Astrocyte of the hippocampus (primary cell): ENCODE measurements around the gene NHEJ1.

ENCODE experiments used
- DNase-seq: peaks from one replicate; pipeline ENCODE4 v3.0.0; 2011; ENCODE audit warnings: low read depth, low spot score

Gene NHEJ1

DNA sequence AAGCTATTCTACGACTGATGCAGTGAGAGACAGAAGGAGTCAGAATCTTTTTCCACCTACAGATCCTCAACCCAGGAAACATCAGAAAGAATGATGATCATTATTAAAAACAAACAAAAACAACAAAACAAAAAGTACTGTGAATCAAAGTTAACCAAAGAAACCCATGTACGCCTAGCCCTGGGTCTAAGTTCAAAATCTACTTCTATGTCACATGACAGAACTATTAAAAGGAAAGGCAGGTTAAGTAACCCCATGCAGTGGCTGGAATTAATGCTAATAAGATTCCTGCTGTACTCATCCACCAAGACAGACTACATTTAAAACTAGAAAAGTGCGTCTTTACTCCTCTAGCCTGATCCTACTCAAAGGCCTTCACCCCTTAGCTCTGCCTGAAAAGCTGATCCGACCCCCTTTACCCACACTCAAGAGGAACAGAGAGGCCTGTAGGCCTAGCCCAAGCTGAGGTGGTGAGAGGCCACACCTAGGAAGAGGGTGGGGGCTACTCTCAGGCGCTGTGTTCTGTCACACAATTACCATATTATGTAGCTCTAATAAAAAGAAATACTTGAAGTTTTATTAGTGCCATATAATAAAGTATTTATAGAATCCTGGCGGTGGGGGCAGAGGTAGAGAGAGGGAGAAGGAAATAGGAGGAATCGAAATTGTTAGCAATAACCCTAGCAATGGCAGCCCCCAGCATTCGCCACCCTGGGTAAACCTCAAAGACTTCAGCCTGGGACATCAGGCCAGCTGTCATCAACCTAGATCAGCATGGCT, 37.1 kb downstream of the NHEJ1 start:
- no peak for DNase-seq

DNA sequence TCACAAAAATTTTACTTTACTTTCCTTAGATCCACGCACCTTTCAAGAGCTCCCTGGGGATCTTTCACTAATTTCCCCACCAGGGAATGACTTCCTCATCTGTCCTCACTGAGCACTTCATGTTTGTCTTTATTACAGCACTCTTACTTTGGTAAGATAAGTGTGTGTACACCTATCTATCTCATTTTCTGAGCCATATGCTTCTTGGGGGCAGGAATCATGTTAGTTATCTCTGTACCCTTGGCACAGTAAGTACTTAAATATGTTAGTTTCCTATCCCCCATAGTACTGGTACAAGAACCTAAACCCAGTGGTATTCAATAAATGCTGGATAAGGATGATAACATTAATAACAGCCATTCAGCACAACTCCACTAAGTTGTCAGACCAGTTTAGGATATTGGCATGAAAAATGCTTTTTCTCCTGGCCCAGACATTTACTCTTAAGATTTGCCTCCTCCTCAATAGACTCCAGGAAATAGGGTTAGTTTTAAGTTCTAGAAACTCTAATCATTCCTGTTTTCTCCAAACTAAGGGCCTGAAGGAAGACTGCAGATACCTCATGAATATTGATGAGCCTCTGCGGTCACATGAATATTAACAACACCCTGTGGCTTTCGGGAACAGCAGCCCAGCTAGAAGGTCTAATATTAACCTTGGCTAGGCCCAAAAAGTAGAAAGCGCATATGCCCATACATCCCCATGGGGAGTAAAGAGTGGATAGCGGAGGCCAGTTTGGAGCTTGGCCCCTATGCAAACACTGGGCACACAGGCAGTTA, 38.2 kb downstream of the NHEJ1 start:
- DNase-seq = peak; percentile 82

DNA sequence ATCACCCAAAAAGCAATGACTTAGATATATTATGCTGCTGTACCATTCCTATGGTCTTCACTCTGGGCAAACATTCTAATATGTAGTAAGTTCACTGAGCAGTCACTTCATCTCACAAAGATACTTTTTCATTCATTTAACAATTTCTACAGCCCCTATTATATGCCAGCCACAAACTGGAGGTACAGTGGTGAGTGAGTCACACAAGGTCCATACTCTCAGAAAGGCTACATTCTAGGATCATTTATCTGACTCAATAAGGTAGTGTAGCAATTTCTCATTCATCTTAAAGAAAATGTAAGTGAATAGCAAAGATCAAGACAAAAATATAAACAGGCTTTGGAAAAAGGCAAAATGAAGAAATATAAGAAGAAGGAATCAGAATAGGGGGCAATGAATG, 40.5 kb downstream of the NHEJ1 start:
- no peak for DNase-seq

DNA sequence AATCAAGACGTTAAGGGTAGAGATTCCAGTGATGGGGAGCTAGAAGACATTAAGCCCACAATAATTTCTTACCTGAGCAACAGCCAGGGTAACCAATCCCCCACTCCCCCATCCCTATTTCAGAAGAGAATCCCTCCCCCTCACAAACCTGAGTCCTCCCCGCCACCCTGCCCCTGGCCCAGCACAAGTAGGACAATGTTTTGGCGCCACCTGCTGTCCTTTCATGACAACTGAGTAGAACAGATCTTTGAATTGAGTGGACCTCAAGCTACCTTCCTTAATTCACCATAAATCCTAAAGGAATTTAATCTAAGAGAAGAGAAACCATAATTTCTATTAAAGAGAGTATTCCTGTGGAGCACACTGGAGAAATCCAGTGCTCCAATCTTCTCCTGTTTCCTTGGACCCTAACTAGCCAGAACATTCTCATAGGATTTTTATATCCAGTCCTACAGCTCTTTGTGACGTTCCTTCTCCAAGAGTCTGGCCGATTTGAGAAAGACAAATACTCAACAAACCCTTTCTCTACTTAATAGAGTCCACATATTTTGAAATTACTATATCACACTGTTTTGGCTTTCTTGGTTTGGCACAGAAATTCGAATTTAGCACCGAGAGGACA, 41.1 kb downstream of the NHEJ1 start:
- DNase-seq = peak; percentile 83

DNA sequence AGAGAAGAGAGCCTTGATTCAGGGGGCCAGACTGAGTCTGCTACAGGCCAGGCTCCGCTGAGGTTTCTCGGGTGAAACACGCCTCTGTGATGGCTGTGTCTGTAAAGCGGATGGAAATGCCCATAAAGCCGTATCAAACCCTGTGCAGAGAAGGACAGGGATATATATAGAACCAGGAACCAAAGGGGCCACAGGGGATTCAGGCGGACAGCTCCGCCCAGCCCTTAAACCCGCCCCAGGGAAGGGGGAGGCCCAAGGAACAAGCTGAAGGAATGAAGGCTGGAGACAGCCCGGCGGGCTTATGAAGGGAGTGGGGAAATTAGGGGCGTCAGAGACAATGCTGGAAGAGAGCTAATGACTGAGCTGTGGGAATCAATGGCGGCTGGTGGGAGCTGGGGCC, 42.1 kb downstream of the NHEJ1 start:
- no peak for DNase-seq

DNA sequence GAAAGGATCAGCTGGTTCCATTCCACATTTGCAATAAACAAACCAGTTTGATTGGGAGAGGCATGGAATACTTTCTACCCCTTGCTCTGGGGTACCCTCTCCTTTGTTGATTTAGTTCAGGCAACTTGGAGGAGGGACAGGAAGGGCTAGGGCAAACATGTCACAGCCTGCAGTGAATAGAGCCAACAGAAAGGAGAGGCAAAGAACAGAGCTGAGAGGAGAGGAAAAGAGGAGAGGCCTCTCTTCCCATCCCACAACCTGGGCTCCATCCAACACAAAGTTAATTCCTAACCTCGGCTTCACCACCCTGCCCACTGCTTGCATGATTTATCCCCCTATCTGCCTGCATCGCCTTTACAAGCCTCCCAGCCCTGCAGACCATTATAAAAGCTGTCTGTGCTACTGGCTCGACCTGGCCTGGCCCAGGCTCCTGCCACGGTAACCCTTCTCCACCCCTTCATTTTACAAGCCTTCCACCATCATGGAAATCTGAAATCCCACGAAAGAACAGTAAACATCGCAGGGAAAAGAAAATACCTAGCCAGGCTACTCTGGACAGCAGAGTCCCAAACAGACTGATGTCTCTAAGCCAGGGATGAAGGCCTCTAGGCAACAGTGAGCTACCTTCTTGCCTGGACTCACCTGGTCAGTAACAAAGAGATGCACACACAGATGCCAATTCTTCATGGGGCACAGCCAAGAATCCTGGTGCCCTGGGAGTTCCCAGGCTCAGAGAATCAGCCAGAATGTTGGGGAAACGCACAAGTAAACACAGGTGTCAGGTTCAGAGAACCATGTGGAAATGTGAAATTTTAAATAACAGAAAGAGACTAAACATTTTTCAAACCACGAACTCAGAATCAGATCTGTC, 43.6 kb downstream of the NHEJ1 start:
- DNase-seq = peak; percentile 37

DNA sequence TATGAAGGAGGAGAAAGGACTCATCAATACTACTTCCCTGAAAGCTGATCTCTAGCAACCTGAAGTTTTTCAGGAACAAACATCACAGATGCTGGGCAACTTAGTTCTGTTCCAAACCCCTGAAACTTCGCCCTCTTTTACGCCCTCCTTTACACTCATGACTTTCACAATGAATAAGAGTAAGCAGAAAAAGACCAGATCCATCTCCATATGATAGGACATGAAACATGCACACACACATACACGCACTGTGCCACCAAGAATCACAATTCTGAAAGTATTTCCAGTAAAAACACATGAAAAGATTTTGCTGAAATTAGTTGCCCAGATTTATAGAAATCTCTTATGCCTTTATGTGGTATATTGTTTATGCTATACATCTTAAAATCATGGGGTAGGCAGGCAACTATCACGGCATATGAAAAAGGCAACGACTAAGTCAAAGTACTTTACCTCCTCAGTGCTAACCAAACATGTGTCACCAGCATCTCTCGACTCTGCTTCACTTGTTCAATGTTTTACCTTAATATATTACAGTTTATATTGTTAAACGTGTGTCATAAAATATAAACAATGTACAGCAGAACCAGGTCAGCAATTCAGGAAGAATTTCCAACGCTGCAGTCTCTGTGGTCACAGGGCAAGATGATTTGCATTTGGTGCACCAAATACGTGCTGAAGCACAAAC, 47.8 kb downstream of the NHEJ1 start:
- DNase-seq = no peak

DNA sequence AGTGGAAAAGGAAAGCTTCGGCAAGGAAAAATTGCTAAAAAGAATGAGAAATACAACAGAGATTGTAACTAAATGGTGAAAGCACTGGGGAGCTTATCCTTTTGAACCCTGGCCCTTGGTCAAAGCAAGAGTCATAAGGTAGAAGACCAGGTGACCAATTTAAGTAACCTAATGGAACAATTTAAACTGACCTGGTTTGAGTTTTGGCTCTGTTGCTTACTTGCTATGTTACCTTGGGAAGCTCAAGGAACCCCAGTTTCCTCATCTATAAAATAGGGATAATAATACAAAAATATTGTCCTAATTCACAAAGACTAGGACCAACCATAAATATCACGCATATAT, 48.6 kb downstream of the NHEJ1 start:
- DNase-seq = no peak

DNA sequence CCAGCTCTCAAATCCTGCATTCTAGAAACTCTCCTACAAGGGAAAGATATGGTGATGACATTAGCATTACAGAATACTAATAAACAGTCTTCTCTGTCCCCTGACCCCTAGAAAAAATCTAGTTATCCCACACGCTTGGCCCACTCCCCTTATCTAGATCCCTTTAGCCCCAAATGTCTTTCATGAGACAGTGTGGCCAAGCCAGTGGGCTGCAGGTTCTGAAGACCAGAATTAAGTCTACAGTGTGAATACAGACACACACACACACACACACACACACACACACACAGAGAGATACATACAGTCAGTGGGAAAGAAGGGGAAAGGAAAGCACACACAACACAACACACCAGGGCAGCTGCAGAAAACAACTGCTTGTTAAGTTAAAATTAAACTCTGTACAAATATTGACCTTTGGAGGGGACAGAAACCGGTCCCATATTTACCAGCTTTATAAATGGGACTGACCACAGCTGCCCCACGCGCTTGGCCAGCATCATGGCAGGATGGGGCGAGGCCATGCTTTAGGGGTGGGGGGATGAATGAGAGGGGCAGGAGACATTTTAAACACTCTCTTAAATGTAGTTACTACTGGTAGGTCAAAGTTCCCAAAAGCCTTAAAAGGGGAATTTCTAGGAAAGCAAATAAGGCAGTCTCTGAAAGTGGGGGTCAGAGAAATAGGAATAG, 49.1 kb downstream of the NHEJ1 start:
- DNase-seq = no peak

DNA sequence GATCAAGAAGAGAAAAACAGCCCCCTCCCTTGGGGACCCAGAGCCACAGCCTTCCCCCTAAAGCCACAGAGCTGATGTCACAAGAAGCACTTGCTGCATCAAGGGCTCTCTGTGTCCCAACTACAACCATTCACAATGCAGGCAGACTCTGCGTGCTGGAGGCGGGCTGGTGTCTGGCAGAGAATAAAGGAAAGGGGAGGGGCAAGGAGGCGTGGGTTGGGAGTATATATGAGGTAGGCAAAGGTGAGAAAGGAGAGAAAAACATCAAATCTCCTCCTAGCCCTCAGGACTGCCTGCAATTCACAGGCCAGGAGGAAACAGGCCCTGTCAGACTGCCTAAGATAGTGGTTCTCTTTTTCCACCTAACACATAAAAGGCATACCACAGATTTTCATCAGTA, 51.1 kb downstream of the NHEJ1 start:
- DNase-seq = no peak

DNA sequence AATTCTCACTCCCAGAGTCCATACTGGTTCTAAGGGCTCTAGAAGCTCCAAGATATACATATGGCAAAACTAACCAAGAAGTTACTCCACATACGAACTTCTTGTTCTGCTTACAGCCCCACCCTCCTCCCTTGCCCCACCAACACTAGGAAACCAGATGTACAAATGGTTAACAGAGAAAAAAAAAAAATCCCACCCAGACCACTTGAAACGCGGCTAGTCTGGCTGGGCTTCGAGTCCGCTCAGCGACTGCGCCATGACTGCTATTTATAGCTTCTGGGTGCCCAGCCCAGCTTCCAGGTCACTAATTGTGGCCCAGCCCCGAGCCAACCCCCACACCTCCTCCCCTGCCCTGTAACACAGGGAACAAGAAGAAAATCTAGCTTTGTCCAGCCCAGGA, 52.9 kb downstream of the NHEJ1 start:
- no peak for DNase-seq

DNA sequence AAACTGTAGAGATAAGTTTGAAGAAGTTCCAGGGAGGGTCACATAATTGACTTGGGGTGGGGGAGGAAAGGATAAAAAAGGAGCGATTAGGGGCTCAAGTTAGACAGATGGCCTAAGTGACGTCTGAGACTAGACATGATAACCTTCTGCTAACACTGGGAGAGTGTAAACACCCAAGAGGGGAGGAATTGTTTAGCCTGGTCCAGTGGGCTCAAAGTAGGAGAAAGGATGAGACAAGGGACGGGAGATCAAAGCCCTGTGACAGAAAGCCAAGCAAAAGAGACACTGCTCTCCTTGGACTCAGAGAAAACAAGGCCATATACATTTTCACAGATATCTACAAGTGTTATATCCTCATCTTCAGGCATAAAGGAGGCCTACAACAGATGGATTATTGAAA, 54.4 kb downstream of the NHEJ1 start:
- no peak for DNase-seq

DNA sequence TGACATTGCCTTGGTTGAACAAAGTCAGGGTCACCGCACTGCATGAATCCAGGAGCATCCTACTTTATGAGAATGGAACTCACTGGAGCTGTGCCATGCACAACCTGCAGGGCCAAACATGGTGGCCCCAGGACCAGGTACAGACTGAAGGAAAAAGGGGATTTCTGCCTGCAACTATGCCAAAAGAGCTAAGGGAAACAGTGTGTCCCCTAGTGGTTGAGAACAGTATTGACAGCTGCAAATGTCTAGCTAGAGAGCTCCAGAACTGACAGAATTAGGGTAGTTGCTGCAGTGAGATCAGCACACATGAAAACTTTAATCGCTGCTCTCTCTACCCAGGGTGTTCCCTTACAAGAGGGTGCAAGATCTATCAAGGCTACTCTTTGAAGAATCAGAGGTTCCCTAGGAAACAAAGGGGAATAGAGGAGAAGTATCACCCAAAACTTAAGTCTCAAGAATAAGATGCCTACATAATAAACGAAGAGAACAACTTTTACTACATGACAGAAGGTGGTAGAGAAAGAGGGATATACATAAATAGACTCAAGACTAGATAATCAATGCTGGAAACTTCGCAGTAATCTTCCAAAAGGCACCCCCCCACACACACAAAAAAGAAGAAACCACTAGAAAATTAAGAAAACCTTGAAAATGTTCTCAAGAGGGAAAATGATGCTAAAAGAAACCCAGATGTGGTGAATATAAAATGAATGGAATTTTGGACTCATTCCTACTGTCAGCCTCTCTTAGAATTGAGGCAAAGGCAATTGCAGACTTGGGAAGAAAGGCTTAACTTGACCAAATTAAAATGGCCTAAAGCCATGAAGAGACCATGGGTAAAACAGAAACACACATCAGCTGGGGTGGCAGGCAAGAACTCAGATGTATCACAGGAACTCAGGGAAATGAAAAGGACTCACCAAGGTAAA, 56.2 kb downstream of the NHEJ1 start:
- peak; percentile 58 for DNase-seq

DNA sequence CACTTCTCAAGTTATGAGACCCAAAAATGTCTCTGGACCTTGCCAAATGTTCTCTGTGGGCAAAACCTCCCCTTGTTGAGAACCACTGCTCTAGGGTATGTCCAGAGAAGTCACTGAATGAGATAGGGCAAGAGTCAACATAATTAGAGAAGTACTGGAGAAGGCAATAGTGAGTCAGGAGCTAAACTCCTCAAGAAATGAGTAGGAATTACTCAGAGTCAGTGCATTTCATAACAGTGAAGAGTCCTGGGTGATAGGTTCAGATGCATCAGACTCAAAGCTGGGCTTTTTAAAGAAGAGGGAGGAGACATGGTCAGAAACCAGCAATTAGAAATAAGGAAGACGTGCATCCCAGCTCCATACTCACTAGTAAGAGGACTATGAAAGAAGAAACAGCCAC, 61.3 kb downstream of the NHEJ1 start:
- DNase-seq = no peak

DNA sequence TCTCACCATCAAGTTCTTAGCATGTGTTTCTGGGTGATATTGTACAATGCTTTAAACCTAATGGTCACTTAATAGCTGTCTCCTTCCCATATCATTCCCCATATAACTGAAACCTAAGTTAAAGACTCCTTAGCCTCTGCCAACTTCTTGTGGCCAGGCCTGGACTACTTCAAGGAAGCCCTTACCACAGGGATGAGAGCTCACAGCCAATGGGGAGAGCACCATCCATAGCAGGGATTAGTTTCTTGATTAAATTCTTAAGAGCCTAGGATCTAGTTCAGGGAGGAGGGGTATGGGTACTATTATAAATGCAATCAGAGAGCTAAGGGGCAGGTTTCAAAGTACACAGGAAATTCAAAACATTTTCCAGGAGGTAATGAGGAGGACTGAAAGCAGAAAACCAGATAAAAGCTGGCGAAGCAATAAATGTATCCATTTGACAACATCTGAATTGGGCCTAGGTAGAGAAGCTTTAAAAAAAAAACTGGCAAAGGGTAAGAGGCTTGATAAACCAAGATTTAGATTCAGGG, 65.1 kb downstream of the NHEJ1 start:
- no peak for DNase-seq

DNA sequence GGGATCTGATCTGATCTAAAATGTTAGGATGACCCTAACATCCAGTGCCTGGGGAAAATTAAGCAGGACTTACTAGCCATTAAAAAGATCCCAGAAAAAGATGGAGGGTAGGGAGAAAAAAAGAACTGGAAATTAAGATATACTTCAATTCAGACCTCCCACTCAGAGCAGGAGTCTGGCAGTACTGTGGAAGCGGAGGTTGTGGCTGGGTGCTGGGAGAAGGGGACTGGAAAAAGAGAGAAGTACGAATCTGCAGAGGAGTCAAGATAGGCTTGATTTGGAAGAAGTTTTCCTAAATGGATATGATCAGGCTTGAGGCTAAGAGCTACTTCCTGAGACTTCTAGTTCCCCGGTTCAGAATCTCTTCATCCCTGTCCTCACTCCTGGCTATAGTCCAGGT, 66.4 kb downstream of the NHEJ1 start:
- DNase-seq = no peak

DNA sequence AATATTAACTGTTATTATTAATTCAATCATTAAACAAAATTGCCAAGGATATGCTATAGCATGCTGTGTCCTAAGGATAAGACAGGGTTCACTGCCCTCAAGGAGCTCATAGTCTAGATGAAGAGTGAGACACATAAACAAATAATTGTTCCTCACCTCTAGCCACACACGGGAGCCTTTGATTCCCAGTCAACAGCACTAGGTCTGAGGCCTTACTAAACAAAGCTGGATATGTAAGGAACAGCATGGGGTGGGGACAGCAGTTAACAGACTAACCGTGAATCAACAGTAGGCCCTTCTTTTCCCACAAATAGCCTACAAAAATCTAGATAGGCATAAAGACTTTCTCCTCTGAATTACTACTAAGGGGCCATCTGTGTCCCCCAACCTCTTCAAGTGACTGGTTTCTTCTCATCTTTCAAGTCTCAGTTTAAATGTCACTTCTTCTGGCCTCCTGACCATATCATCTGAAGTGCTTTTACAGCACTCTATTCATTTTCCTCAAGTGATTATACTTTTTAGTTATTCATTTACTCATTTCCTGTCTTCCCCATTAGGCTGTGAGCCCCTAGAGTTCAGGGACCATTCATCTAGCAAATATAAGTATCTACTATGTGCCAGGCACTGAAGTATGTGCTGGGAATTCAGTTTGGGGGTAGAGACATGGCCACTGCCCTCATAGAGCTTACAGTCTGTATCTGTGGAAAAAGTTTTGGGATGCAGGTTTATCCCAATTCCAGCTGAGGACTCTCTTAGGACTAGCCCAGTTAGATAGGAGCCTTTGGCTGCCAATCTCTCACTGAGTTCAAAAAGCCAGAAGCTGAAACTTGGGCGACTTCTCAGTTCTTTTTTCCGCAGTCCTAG, 69.9 kb downstream of the NHEJ1 start:
- DNase-seq = no peak

DNA sequence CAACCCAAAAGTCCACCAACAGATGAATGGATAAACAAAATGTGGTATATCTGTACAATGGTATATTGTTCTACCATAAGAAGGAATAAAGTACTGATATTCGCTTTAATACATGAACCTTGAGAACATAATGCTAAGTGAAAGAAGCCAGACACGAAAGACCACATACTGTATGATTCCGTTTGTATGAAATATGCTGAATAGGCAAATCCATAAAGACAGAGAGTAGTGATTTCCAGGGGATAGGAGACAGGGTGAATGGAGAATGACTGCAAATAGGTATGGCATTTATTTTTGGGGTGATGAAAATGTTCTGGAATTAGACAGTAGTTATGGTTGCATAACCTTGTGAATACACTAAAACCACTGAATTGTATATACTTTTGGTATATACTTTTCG, 71.3 kb downstream of the NHEJ1 start:
- DNase-seq = no peak
